Astrocyte of the cerebellum (primary cell): ENCODE measurements around the gene TCAF2.
A peak's percentile ranks its signal among the peaks of the same experiment; 100 is the strongest.
"Not testable (repeated sequence)": the region's sequence is repeated elsewhere in the genome, so short reads cannot be mapped to it uniquely, and the experiment has no call there.

Source experiments
- DNase-seq: peaks from one replicate; pipeline ENCODE4 v3.0.0-alpha.2; 2011; ENCODE audit warnings: low read depth
- H3K4me3 ChIP-seq: 2 replicates; pipeline ENCODE4 v1.5.1; 2011; ENCODE audit warnings: mild to moderate bottlenecking, low read depth, low read length, moderate library complexity
- in situ Hi-C: cut with HindIII; loops from 2 replicates; pipeline ENCODE4 v1.10.0; 2017; ENCODE audit warnings: low sequenced_read_pairs

Gene TCAF2

GRCh38 chr7:143620646-143621045 lies at the start of gene TCAF2:
Gene TCAF2, plus strand, starts transcription at chr7:143620974.
- not testable (repeated sequence) for DNase-seq
- peak within 1 kb of the TSS; percentile 30 for H3K4me3 ChIP-seq

GRCh38 chr7:143571501-143571900 lies 49.3 kb upstream of the TCAF2 start, which contains the start of gene CTAGE15:
Gene CTAGE15, plus strand, starts transcription at chr7:143571801. Its CDS starts 17 bp downstream, at chr7:143571818.
- DNase-seq, in situ Hi-C loops, H3K4me3 ChIP-seq: not testable (repeated sequence)

More at GRCh38 chr7:143620646-143621045, at the start of gene TCAF2:
- in situ Hi-C loops, result not testable (repeated sequence)

- in situ Hi-C loops, H3K4me3 ChIP-seq: not testable (repeated sequence)
Measured at GRCh38 chr7:143588183-143588582, 32.6 kb upstream of the TCAF2 start.

GRCh38 chr7:143589897-143590296 lies 30.9 kb upstream of the TCAF2 start:
- DNase-seq, in situ Hi-C loops, H3K4me3 ChIP-seq: not testable (repeated sequence)

More at GRCh38 chr7:143588183-143588582, 32.6 kb upstream of the TCAF2 start:
- DNase-seq, result not testable (repeated sequence)

- in situ Hi-C loops, DNase-seq: not testable (repeated sequence)
Measured at GRCh38 chr7:143598086-143598485, 22.7 kb upstream of the TCAF2 start.

GRCh38 chr7:143603549-143603948 lies 17.2 kb upstream of the TCAF2 start:
- in situ Hi-C loops, DNase-seq, H3K4me3 ChIP-seq: not testable (repeated sequence)

More at GRCh38 chr7:143598086-143598485, 22.7 kb upstream of the TCAF2 start:
- H3K4me3 ChIP-seq, result not testable (repeated sequence)

GRCh38 chr7:143606088-143606487 lies 14.7 kb upstream of the TCAF2 start:
- DNase-seq, in situ Hi-C loops, H3K4me3 ChIP-seq: not testable (repeated sequence)

- DNase-seq, in situ Hi-C loops, H3K4me3 ChIP-seq: not testable (repeated sequence)
Measured at GRCh38 chr7:143615545-143615944, 5.2 kb upstream of the TCAF2 start.

GRCh38 chr7:143617204-143617603 lies 3.6 kb upstream of the TCAF2 start:
- H3K4me3 ChIP-seq, in situ Hi-C loops, DNase-seq: not testable (repeated sequence)

GRCh38 chr7:143620058-143620457 lies 716 bp upstream of the TCAF2 start:
- DNase-seq, in situ Hi-C loops, H3K4me3 ChIP-seq: not testable (repeated sequence)

- in situ Hi-C loops, DNase-seq: not testable (repeated sequence)
Measured at GRCh38 chr7:143621175-143621574, 401 bp downstream of the TCAF2 start.

GRCh38 chr7:143622130-143622529 lies 1.4 kb downstream of the TCAF2 start:
- H3K4me3 ChIP-seq, DNase-seq, in situ Hi-C loops: not testable (repeated sequence)

More at GRCh38 chr7:143621175-143621574, 401 bp downstream of the TCAF2 start:
- not testable (repeated sequence) for H3K4me3 ChIP-seq

GRCh38 chr7:143630653-143631052 lies 9.9 kb downstream of the TCAF2 start:
- DNase-seq, H3K4me3 ChIP-seq, in situ Hi-C loops: not testable (repeated sequence)

- in situ Hi-C loops, DNase-seq, H3K4me3 ChIP-seq: not testable (repeated sequence)
Measured at GRCh38 chr7:143632506-143632905, 11.7 kb downstream of the TCAF2 start.

GRCh38 chr7:143633013-143633618 lies 12.3 kb downstream of the TCAF2 start:
- in situ Hi-C loops, DNase-seq, H3K4me3 ChIP-seq: not testable (repeated sequence)

GRCh38 chr7:143635364-143636240 lies 14.8 kb downstream of the TCAF2 start:
- DNase-seq, H3K4me3 ChIP-seq, in situ Hi-C loops: not testable (repeated sequence)

GRCh38 chr7:143639372-143639771 lies 18.6 kb downstream of the TCAF2 start:
- in situ Hi-C loops, H3K4me3 ChIP-seq, DNase-seq: not testable (repeated sequence)
